Measurements from ENCODE around the gene KRTAP4-5.
A peak's percentile ranks its signal among the peaks of the same experiment; 100 is the strongest.
"Not testable (repeated sequence)": the region's sequence is repeated elsewhere in the genome, so short reads cannot be mapped to it uniquely, and the experiment has no call there.

The KRTAP4-5 gene

DNA sequence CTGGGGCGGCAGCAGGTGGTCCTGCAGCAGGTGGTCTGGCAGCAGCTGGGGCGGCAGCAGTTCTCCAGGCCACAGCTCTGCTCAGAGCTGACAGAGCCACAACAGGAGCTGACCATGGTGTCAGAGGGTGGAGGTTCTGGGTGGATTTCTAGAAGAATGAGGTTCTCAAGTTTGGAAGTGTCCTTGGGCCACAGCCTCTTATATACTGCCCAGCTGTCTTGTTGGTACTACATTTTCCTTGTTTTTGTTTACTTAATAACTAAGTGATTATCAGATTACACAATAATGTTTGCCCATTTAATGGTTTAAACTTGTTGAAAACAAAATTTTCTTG, at the start of gene KRTAP4-5:
KRTAP4-5 (minus strand) TSS at position 174 of the 334 bp plus-strand sequence; CDS start at position 116, 58 bp downstream.
- DNase-seq (ENCODE audit: low spot score): no peak

DNA sequence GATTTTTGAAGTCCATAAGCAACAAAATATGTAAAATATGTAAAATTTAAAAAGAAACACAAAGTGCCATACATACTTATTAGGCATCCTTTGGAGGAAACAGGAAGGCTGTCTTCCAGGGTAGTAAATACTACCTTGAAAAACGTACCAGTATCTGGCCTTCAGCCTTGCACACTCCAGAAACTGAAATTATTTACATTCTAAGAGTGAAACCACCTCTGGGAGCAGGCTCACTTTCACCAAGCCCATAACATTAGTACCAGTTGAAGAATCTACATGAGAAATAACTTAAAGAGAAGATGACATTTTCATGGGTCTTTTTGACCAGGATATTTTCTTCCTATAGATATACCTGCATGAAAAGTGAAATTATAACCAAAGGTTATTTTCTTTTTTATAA, 46.4 kb upstream of the KRTAP4-5 start:
- DNase-seq (ENCODE audit: low spot score): no peak

DNA sequence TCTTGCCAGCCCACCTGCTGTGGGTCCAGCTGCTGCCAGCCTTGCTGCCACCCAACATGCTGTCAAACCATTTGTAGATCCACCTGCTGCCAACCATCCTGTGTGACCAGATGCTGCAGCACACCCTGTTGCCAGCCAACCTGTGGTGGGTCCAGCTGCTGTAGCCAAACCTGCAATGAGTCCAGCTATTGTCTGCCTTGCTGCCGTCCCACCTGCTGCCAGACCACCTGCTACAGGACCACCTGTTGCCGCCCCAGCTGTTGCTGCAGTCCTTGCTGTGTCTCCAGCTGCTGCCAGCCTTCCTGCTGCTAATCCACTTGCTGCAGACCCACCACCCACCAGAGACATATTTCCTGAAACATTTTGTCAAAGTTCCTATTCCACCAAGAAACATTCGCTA, 40.7 kb upstream of the KRTAP4-5 start:
- DNase-seq (ENCODE audit: low spot score): no peak

DNA sequence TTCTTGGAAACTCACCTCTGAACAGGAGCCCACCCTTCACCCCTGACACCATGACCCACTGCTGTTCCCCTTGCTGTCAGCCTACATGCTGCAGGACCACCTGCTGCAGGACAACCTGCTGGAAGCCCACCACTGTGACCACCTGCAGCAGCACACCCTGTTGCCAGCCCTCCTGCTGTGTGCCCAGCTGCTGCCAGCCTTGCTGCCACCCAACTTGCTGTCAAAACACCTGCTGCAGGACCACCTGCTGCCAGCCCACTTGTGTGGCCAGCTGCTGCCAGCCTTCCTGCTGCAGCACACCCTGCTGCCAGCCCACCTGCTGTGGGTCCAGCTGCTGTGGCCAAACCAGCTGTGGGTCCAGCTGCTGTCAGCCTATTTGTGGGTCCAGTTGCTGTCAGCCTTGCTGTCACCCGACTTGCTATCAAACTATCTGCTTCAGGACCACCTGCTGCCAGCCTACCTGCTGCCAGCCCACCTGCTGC, 40.3 kb upstream of the KRTAP4-5 start, which contains the start of gene KRTAP9-1:
KRTAP9-1 (plus strand) TSS at position 51 of the 482 bp plus-strand sequence; CDS start at position 51, 0 bp downstream.
- not testable (repeated sequence) for DNase-seq (ENCODE audit: low spot score)

DNA sequence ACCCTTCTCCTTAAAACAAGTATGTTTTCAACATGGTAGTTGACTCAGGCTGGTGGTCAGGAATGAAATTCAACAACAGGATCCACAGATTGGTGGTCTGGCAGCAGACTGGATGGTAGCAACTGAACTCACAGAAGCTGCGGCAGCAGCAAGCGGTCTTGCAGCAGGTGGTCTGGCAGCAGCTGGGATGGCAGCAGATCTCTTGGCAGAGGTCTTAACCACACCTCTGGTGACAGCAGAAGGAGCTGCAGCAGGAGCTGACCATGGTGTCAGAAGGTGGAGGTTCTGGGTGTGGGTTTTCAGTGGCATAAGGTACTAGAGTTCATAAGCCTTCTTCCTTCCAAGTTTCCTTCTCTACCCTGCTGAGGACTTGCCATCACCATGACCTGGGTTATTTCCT, 37.2 kb upstream of the KRTAP4-5 start:
- DNase-seq (ENCODE audit: low spot score): no peak

DNA sequence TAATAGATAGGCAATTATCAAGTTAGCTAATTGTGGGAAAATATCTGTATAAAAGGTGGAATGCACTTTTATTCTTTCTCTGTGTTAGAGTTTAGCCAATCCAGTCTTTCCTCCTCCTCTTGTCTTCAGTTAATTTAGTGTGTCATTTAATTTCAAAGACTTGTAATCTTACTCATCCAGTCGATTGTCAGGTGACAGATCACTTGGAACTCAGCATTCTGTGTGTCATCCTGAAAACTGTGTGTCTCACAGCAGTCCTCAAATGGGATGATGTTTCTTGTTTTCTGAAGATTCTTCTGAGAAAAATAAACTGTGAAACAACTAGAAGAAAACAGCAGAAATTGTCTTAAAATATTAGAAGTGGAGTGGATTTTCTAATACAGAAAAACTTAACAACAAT, 35.4 kb upstream of the KRTAP4-5 start:
- no peak for DNase-seq (ENCODE audit: low spot score)

DNA sequence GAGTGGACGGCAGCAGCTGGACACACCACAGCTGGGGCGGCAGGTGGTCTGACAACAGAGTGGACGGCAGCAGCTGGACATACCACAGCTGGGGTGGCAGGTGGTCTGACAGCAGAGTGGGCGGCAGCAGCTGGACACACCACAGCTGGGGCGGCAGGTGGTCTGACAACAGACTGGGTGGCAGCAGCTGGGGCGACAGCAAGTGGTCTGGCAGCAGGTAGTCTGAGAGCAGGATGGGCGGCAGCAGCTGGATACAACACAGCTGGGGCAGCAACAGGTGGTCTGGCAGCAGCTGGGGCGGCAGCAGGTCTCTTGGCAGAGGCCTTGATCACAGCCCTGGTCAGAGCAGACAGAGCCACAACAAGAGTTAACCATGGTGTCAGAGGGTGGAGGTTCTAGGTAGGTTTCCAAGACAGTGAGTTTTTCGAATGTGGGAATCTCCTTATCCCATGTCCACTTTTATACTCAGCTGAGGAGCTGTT, 34.9 kb upstream of the KRTAP4-5 start, which contains the start of gene KRTAP4-1:
KRTAP4-1 (minus strand) TSS at position 432 of the 482 bp plus-strand sequence; CDS start at position 375, 57 bp downstream.
- DNase-seq (ENCODE audit: low spot score): no peak

DNA sequence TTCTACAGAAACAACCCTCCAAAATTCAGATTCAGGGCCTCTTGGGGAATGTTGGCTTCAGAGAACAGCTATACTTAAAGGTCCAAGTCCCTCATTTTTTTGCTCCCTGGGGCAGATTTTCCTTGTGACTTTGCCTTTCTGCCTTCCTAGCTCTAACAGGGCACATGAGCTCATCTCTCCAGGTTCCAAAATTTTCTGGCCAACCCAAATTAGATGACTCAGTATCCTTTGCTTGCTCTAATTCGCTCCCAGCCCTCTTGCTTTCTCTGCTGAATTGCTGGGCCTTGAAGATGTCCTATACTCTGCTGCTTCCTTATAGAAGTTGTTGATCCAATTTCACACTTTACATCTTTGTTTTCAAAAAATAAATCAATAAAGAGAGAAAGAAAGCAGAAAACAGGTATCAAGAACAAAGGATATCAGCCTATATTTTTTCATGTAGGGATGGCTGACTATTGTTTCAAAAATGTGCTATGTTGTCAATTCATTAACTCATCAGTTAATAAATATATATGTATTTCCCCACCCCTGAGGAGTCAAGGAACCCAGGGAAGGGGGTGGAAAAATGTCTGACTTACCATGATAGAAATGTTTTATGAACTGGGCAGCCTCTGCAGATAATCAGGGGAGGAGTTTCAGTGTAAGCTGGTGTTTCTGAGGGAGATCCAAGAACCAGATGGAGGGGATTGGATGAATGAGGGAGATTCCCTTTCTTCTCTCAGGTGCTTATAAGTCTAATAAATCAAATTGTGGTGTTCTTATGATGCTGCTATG, 29.4 kb upstream of the KRTAP4-5 start:
- peak; percentile 76 for DNase-seq (ENCODE audit: low spot score)

DNA sequence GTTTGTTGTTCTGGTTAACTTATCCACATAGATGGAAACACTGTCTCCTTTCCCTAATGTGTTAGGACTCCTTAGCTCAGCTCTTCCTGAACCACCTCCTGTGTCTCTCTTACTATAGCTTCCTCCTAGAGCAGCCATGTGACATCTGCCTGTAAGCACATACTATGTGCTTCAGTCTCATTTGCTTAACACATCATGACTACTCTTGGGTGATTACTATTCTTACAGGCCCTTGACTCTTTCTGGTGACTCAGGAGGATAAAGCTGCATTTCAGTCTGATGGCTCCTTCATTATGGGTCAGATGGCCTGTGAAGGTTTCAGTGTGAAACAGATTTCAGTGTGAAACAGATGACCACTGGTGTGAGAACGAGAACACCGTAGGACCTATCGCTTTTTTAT, 28.7 kb upstream of the KRTAP4-5 start:
- peak; percentile 55 for DNase-seq (ENCODE audit: low spot score)

DNA sequence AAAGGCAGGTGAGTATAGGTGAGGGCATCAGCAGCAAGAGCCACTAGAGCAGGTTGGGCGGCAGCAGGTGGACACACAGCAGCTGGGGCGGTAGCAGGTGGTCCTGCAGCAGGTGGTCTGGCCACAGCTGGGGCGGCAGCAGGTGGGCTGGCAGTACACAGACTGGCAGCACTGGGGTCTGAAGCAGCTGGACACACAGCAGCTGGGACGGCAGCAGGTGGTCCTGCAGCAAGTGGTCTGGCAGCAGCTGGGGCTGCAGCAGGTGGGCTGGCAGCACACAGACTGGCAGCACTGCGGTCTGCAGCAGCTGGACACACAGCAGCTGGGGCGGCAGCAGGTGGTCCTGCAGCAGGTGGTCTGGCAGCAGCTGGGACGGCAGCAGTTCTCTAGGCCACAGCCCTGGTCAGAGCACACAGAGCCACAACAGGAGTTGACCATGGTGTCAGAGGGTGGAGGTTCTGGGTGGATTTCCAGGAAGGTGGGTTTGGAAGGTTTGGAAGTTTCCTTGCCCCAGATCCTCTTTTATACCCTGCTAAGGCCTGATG, 28.2 kb upstream of the KRTAP4-5 start, which contains the start of gene KRTAP4-2:
KRTAP4-2 (minus strand) TSS at position 495 of the 545 bp plus-strand sequence; CDS start at position 438, 57 bp downstream.
- no peak for DNase-seq (ENCODE audit: low spot score)

DNA sequence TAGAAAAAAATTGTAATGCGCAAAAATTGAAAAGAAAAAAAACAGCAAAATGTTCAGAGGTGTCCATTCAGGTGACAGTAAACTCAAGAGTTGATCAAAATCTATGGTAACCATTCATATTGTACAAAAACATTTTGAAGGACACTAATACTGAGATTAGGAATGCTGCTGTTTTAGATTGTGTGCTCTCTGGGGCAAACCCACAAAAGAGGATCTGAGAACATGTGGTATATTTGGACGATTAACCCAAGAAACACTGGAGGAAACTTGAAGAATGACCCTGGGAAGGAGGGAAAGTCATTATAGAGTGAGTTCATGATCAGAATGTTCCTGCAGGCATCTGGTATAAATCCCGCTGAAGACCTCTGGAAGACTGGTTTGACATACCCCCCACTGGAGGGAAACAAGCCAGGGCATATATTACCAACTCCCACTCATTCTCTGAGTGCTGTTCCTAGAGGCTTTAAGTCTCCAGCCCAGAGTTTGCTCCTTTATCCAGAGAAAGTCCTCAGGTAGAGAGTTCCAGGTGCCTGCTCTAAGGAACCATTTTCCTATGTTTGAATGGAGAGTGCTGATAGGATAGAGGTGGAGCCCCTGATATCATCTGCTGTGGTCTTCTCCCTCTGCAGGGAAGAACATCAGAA, 27.2 kb upstream of the KRTAP4-5 start:
- no peak for DNase-seq (ENCODE audit: low spot score)

DNA sequence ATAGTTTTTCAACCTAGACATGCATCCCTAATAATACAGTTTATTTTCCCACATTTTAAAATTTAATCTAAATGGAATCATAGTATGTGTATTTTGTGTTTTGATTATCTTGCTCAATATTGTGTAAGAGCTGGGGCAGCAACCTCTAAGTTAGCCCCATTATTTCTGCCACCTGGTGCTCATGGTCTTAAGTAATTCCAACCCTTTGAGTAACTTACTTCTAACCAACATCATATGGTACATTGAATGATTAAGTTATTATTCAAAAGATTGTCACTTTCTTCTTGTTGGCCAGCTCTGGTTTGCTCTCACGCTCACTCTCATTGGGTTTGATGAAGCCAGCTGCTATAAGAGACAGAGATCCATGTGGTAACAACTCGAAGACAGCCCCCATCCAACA, 22.3 kb upstream of the KRTAP4-5 start:
- DNase-seq (ENCODE audit: low spot score): no peak

DNA sequence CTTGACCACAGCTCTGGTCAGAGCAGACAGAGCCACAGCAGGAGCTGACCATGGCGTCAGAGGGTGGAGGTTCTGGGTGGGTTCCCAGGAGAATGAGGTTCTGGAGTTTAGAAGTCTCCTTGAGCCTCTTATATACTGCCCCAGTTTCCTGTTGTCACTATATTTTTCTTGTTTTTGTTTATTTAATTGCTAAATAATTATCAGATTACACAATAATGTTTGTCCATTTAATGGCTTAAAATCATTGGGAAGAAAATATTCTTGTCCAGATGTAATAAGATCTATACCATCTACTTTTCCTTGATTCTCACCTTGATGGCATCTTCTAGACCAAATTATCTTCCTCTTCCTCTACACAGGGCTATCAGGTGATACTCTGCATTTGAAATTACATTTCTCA, 18.5 kb upstream of the KRTAP4-5 start, which contains the start of gene KRTAP4-3:
KRTAP4-3 (minus strand) TSS at position 101 of the 400 bp plus-strand sequence; CDS start at position 52, 49 bp downstream.
- no peak for DNase-seq (ENCODE audit: low spot score)

DNA sequence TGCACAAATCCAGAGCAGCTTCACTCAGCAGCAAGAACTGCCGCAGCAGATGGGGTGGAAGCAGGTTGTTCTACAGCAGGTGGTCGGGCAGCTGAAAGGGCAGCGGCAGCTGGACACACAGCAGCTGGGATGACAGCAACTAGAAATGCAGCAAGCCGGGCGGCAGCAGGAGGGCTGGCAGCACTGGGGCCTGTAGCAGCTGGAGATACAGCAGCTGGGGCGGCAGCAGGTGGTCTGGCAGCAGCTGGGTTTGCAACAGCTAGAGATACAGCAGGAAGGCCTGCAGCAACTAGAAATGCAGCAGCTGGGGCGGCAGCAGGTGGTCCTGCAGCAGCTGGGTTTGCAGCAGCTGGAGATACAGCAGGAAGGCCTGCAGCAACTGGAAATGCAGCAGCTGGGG, 17.9 kb upstream of the KRTAP4-5 start:
- no peak for DNase-seq (ENCODE audit: low spot score)

DNA sequence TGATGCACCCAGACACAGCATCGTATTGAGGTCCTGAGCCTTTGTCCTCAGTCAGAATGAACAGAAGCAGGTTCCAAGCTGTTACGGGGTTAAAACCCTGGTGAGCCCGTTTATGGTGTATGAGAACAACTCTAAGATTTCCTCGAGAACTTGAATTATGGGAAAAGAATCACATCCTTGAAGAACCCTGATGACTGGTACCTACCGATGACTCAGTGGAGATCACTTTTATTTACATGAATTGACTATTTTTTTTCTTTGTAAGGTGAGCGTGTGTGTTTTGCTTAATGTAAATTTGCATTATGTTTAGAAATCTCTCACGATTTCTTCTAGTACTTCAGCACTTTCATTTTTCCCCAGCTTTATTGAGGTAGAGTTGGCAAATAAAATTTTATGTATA, 14.2 kb upstream of the KRTAP4-5 start:
- no peak for DNase-seq (ENCODE audit: low spot score)

DNA sequence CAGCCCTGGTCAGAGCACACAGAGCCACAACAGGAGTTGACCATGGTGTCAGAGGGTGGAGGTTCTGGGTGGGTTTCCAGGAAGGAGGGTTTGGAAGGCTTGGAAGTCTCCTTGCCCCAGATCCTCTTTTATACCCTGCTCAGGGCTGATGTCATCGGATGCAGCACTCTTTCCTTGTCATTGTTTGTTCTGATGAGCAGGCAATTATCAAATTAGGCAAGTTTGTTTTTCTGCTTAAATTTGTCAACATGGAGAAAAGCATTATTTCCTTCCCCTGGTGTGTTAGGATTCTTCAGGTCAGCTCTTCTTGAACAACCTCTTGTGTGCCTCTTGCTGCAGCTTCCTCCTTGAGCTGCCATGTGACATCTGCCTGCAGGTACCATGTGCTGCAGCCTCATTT, 11.0 kb upstream of the KRTAP4-5 start, which contains the start of gene KRTAP4-4:
KRTAP4-4 (minus strand) TSS at position 101 of the 400 bp plus-strand sequence; CDS start at position 44, 57 bp downstream.
- DNase-seq (ENCODE audit: low spot score): no peak

DNA sequence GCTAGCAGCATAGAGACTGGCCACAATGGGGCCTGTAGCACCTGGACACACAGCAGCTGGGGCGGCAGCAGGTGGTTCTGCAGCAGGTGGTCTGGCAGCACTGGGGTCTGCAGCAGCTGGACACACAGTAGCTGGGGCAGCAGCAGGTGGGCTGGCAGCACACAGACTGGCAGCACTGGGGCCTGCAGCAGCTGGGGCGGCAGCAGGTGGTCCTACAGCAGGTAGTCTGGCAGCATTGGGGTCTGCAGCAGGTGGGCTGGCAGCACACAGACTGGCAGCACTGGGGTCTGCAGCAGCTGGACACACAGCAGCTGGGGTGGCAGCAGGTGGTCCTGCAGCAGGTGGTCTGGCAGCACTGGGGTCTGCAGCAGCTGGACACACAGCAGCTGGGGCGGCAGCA, 10.6 kb upstream of the KRTAP4-5 start:
- not testable (repeated sequence) for DNase-seq (ENCODE audit: low spot score)

DNA sequence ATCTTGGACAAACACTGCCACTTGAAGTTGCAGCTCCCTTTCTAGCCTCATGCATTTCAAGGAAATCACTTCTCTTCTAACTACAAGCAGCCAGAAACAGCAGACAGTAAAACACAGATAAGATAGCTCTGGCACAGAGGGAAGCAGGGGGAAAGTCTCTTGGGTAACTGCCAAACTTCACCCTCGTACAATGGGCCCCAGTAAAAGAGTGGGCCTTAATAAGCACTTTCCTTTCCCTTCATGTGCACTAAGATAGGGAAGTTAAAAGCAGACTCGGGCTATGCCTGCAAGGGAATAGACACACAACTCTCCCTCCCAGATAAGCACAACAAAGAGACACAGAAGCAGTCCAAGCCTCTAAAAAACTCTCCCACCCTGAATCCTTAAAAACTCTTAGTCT, 4.2 kb upstream of the KRTAP4-5 start:
- DNase-seq (ENCODE audit: low spot score): no peak

DNA sequence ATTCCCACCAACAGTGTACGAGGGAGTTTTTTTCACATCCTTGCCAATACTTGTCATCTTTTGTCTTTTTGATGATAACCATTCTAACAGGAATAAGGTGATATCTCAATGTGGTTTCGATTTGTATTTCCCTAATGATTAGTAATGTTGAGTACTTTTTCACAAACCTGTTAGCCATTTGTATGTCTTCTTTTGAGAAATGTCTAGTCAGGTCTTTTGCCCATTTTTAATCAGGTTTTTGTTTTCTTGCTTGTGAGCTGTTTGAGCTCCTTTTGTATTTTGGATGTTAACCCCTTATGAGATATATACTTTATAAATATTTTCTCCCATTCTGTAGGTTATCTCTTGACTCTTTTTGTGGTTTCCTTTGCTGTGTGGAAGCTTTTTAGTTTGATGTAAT, 1.9 kb upstream of the KRTAP4-5 start:
- DNase-seq (ENCODE audit: low spot score): no peak

DNA sequence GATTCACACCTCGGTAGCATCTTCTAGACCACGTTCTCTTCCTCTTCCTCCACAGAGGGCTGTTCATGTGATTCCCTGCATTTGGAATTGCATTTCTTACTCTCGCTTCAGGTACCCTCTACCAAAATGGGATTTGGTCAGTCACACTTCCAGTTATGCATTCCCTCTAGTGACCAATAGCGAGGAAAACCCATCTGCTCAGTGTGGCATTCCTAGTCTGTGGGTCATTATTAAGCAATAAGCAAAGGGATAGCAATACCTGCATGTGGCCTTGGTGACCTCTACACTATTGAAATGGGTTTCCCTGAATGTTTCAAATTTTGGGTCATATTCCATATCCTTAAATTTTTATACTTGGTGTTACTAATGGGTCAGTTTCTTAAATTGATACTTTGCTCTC, 401 bp upstream of the KRTAP4-5 start:
- DNase-seq (ENCODE audit: low spot score): no peak

DNA sequence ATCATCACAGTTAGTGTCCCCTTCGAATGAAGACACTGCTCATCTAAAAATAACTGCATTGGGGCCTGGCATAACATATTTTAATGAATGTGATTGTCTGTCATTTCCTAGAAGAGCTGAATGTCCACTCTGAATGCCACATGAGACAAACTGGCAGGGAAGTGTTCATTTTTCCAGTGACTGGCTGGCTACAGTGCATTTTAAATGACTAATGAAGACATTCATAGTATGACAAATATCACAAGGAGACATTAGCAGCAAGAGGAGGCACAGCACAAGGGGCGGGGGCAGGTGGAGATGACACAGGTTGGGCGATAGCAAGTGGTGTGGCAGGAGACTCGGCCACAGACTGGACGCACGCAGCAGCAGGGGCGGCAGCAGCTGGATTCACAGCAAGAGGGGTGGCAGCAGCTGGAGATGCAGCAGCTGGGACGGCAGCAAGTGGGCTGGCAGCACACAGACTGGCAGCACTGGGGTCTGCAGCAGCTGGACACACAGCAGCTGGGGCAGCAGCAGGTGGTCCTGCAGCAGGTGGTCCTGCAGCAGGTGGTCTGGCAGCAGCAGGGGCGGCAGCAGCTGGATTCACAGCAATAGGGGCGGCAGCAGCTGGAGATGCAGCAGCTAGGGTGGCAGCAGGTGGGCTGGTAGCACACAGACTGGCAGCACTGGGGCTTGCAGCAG, 514 bp downstream of the KRTAP4-5 start:
- not testable (repeated sequence) for DNase-seq (ENCODE audit: low spot score)

All from AG20443 (cell line).